ENCODE results near the gene H2AZ1. TPM values are rescaled to one million over a fixed set of nuclear protein-coding genes. Genes with fewer than 3 reads are reported as not detected.
A peak's percentile ranks its signal among the peaks of the same experiment; 100 is the strongest.

The H2AZ1 gene
- total and polyA plus RNA-seq, 9 of the 15 experiments (the other 6 are each of a cell fraction or from before 2014, with no cell fraction given), result 605 to 4,380 (median 768) TPM

- TF ChIP-seq ZHX1 (conservative IDR thresholded peaks at IDR 0.05; ENCODE audit: low read length), result no peak; the same call in 1 of the 2 replicates
- TF ChIP-seq FOXP4 (CRISPR knock-in tag; IDR thresholded peaks at IDR 0.05; ENCODE audit: borderline replicate concordance), result no peak
- TF ChIP-seq CSDE1 (IDR thresholded peaks at IDR 0.05), result peak in 1 of 2 experiments; percentile 46; a peak in 1 of 4 replicates
- peak; percentile 41; the same call in 1 of the 2 replicates for TF ChIP-seq MTA1 (IDR thresholded peaks at IDR 0.05; ENCODE audit: borderline replicate concordance)
- TF ChIP-seq JUNB (CRISPR knock-in tag; conservative IDR thresholded peaks at IDR 0.05), result no peak
- TF ChIP-seq REST (IDR thresholded peaks at IDR 0.05; ENCODE audit: borderline replicate concordance), result peak; percentile 10
- no peak for TF ChIP-seq REST (CRISPR knock-in tag; IDR thresholded peaks at IDR 0.05; ENCODE audit: low read depth)
- TF ChIP-seq E2F4 (CRISPR knock-in tag; IDR thresholded peaks at IDR 0.05; ENCODE audit: low read depth), result no peak
- TF ChIP-seq KDM2B (CRISPR knock-in tag; IDR thresholded peaks at IDR 0.05), result 0 out of 2 replicates have a peak, but pooled peaks have one; percentile 10
- peak; percentile 69; the same call in 1 of the 2 replicates for TF ChIP-seq POLR2AphosphoS5 (IDR thresholded peaks at IDR 0.05; ENCODE audit: control insufficient read depth, insufficient read depth, low read depth, low read length)
- TF ChIP-seq SAP30 (IDR thresholded peaks at IDR 0.05; ENCODE audit: borderline replicate concordance, insufficient read depth, low read depth, low read length, poor library complexity, severe bottlenecking), result peak; percentile 16
These were observed 759 bp downstream of the H2AZ1 start (continued) for GRCh38 chr4:99949034-99949998.

All from K562 (cell line).